ENCODE data around the gene HDAC9.

DNA sequence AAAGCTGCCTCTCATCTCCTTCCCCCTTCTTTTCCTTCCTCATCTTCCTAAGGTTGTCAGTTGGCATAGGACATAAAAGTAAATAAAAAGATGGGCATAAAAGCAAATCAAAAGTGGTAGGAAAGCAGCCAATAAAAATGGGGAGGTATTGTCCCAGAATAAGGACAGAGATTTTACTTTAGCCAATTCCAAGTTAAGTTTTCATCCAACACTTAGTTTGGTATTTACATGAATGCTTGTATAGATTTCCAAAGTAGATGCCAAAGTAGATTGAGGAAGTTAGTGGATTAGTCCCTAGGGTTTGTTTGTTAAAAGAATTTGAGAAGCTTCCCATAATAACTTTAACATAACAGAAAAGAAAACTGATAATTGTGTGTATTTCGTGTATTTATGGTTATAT is 33.7 kb downstream of the HDAC9 start:
- TF ChIP-seq, protein P1, sequence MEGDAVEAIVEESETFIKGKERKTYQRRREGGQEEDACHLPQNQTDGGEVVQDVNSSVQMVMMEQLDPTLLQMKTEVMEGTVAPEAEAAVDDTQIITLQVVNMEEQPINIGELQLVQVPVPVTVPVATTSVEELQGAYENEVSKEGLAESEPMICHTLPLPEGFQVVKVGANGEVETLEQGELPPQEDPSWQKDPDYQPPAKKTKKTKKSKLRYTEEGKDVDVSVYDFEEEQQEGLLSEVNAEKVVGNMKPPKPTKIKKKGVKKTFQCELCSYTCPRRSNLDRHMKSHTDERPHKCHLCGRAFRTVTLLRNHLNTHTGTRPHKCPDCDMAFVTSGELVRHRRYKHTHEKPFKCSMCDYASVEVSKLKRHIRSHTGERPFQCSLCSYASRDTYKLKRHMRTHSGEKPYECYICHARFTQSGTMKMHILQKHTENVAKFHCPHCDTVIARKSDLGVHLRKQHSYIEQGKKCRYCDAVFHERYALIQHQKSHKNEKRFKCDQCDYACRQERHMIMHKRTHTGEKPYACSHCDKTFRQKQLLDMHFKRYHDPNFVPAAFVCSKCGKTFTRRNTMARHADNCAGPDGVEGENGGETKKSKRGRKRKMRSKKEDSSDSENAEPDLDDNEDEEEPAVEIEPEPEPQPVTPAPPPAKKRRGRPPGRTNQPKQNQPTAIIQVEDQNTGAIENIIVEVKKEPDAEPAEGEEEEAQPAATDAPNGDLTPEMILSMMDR (IDR thresholded peaks at IDR 0.05; ENCODE audit: insufficient read depth, low read length, poor library complexity, severe bottlenecking): no peak
- TF ChIP-seq EZH2phosphoT487 (conservative IDR thresholded peaks at IDR 0.05; ENCODE audit: low read length): no peak
